ENCODE results near the gene HYAL1. TPM values are rescaled to one million over a fixed set of nuclear protein-coding genes. Genes with fewer than 3 reads are reported as not detected.
"Not testable (repeated sequence)": the region's sequence is repeated elsewhere in the genome, so short reads cannot be mapped to it uniquely, and the experiment has no call there.

Gene HYAL1
- total RNA-seq, 1 donor from 2014 or later = 7.1 TPM

GRCh38 chr3:50264383-50264963 is 38.9 kb downstream of the HYAL1 start:
- TF ChIP-seq CTCF (IDR thresholded peaks at IDR 0.05; ENCODE audit: insufficient read depth, low read length, severe bottlenecking) = no peak
- no peak for FAIRE-seq
- H3K27me3 ChIP-seq (ENCODE audit: control insufficient read depth, insufficient read depth, low read length) = no peaks in the 10 kb centered on the region
- H3K36me3 ChIP-seq (ENCODE audit: control insufficient read depth, insufficient read depth, low read length) = no peaks in the 10 kb centered on the region
- H3K4me3 ChIP-seq (ENCODE audit: low read depth, low read length) = no peak overlapping the region
- peak; percentile 79 for DNase-seq (ENCODE audit: low read depth)

GRCh38 chr3:50263478-50264382 is 39.6 kb downstream of the HYAL1 start:
- Histone ChIP-seq H3K36me3 (ENCODE audit: control insufficient read depth, insufficient read depth, low read length) (no peaks in the 10 kb centered on the region), H3K27me3 (ENCODE audit: control insufficient read depth, insufficient read depth, low read length) (no peaks in the 10 kb centered on the region), H3K4me3 (ENCODE audit: low read depth, low read length) (no peak overlapping the region)
- FAIRE-seq (no peak), DNase-seq (ENCODE audit: low read depth) (no peak)
- TF ChIP-seq CTCF (IDR thresholded peaks at IDR 0.05; ENCODE audit: insufficient read depth, low read length, severe bottlenecking) = no peak

GRCh38 chr3:50262778-50263177 is 40.6 kb downstream of the HYAL1 start:
- Histone ChIP-seq H3K36me3 (ENCODE audit: control insufficient read depth, insufficient read depth, low read length) (peaks cover 1% of the 10 kb centered on the region), H3K27me3 (ENCODE audit: control insufficient read depth, insufficient read depth, low read length) (no peaks in the 10 kb centered on the region), H3K4me3 (ENCODE audit: low read depth, low read length) (no peak overlapping the region)
- no peak for FAIRE-seq
- no peak for DNase-seq (ENCODE audit: low read depth)
- TF ChIP-seq CTCF (IDR thresholded peaks at IDR 0.05; ENCODE audit: insufficient read depth, low read length, severe bottlenecking) = no peak

GRCh38 chr3:50262200-50262599 is 41.2 kb downstream of the HYAL1 start:
- not testable (repeated sequence) for H3K36me3 ChIP-seq (ENCODE audit: control insufficient read depth, insufficient read depth, low read length); DNase-seq (ENCODE audit: low read depth); FAIRE-seq; H3K27me3 ChIP-seq (ENCODE audit: control insufficient read depth, insufficient read depth, low read length); H3K4me3 ChIP-seq (ENCODE audit: low read depth, low read length)

- no peak for DNase-seq (ENCODE audit: low read depth)
- no peak for TF ChIP-seq CTCF (IDR thresholded peaks at IDR 0.05; ENCODE audit: insufficient read depth, low read length, severe bottlenecking)
- Histone ChIP-seq H3K27me3 (ENCODE audit: control insufficient read depth, insufficient read depth, low read length) (no peaks in the 10 kb centered on the region), H3K36me3 (ENCODE audit: control insufficient read depth, insufficient read depth, low read length) (peaks cover 11% of the 10 kb centered on the region), H3K4me3 (ENCODE audit: low read depth, low read length) (no peak overlapping the region)
- no peak for FAIRE-seq
These were observed 41.9 kb downstream of the HYAL1 start for GRCh38 chr3:50261505-50261904.

- H3K4me3 ChIP-seq (ENCODE audit: low read depth, low read length) = no peak overlapping the region
- peaks cover 16% of the 10 kb centered on the region for H3K36me3 ChIP-seq (ENCODE audit: control insufficient read depth, insufficient read depth, low read length)
- DNase-seq (ENCODE audit: low read depth) = no peak
- no peaks in the 10 kb centered on the region for H3K27me3 ChIP-seq (ENCODE audit: control insufficient read depth, insufficient read depth, low read length)
- no peak for FAIRE-seq
- TF ChIP-seq CTCF (IDR thresholded peaks at IDR 0.05; ENCODE audit: insufficient read depth, low read length, severe bottlenecking) = no peak
These were observed 42.4 kb downstream of the HYAL1 start for GRCh38 chr3:50260942-50261441.

All from bronchial epithelial cell (primary cell).